GM19452 (cell line): ENCODE results near the gene TYMS.

ENCODE experiments used
- ATAC-seq: cut with Tn5 transposase; IDR thresholded peaks from one replicate; pipeline ENCODE4 v1.9.1; 2021; ENCODE audit not compliant: unreplicated experiment

Gene TYMS

DNA sequence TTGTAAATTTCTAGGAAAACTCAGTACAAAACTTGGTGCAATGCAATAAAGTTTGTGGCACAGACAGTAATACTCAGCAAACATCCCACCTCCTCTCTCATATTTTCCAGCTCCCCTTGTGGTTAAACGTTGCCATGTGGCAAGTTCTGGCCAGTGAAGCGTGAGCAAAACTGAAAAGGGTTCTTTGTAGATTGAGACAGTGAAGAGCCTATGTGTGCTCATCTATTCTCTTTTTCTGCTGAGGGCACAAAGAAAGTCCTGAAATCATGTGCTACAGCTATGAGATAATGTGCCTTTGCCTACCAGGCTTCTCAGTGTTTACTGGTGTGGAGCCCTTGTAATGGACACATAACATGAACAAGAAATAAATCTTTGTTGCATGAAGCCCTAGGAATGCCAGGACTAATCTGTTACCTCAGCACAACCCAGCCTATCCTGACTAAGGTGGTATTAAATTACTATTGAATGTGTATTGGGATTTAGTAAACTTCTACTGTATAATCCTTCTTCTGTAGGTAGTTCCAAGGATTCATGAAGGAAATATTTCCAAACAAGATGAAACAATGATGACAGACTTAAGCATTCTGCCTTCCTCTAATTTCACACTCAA lies 13.0 kb upstream of the TYMS start:
- no peak for ATAC-seq

GRCh38 chr18:647304-647703 lies 10.1 kb upstream of the TYMS start:
- no peak for ATAC-seq

GRCh38 chr18:649341-649740 lies 8.1 kb upstream of the TYMS start:
- no peak for ATAC-seq

GRCh38 chr18:650428-650858 lies 7.0 kb upstream of the TYMS start:
- ATAC-seq: peak; percentile 94

GRCh38 chr18:652131-652530 lies 5.3 kb upstream of the TYMS start:
- ATAC-seq: no peak

- ATAC-seq: no peak
Measured at GRCh38 chr18:653512-653911, 3.9 kb upstream of the TYMS start.

DNA sequence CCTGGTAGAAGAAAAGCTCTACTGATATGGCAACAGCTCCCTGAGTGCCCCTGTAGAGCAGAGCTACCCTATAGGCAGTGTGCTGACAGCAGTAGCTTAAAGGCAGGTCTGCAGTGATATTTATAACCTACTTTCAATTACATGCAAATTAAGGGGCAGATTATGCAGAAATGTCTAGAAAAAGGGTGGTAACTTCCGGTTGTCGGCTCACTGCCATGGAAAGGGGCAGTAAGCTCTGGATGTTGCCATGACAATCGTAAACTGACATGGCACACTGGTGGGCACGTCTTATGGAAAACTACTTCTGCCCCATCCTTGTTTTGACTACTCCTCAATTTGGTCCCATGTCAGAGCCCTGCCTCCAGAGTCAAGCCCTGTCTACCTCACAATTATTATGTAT lies 2.9 kb upstream of the TYMS start:
- ATAC-seq: no peak

DNA sequence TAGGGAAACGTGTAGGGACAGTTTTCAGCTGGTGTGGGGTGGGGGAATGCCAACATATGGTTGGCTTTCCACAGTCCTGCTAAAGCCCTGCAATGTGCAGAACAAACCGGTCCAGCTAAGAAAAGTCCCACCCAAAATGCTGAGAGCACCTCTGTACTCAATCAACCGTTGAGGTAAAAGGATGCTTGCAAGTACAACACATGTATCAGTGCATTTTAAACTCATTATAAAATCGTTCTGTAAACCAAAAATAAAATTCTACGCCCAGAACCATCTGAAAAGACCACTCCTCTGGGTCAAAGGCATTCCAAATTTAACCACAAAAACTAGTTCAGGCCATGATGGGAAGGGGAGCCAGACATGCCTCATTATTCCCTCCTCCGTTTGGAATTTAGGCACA lies 2.0 kb upstream of the TYMS start:
- no peak for ATAC-seq

GRCh38 chr18:658001-658946 lies 821 bp downstream of the TYMS start:
- ATAC-seq: peak; percentile 56

- ATAC-seq: no peak
Measured at GRCh38 chr18:658947-659533, 1.6 kb downstream of the TYMS start.

- no peak for ATAC-seq
Measured at GRCh38 chr18:659597-659996, 2.1 kb downstream of the TYMS start.

- ATAC-seq: no peak
Measured at GRCh38 chr18:662197-662596, 4.7 kb downstream of the TYMS start.

- no peak for ATAC-seq
Measured at GRCh38 chr18:666177-666576, 8.7 kb downstream of the TYMS start.

DNA sequence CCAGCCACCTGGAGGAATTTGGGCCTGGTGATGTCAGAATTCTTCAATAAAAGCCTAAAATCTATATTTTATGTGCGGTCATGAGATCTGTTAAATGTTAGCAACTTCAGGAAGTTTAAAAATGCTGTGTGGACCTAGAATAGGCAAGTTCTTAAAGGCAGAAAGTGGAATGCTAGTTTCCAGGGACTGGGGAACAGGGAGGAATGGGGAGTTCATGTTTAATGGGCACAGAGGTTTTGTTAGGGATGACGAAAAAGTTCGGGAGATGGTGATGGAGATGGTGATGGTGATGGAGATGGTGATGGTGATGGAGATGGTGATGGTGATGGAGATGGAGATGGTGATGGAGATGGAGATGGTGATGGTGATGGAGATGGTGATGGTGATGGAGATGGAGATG lies 9.2 kb downstream of the TYMS start:
- ATAC-seq: no peak

GRCh38 chr18:668260-668659 lies 10.8 kb downstream of the TYMS start:
- ATAC-seq: no peak

DNA sequence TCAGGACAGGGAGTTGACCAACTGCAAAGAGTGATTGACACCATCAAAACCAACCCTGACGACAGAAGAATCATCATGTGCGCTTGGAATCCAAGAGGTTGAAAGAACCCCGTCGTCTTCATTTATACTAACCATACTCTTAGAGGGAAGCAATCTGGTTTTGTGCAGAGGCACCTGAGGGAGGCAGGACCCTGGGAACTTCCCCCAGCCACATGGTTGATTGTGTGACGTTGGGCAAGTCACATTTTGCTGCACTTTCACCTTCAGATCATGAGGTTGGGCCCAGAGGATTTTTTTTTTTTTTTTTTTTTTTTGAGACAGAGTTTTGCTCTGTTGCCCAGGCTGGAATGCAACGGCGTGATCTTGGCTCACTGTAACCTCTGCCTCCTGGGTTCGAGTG lies 11.6 kb downstream of the TYMS start:
- ATAC-seq: no peak

GRCh38 chr18:670522-670921 lies 13.1 kb downstream of the TYMS start:
- ATAC-seq: no peak

DNA sequence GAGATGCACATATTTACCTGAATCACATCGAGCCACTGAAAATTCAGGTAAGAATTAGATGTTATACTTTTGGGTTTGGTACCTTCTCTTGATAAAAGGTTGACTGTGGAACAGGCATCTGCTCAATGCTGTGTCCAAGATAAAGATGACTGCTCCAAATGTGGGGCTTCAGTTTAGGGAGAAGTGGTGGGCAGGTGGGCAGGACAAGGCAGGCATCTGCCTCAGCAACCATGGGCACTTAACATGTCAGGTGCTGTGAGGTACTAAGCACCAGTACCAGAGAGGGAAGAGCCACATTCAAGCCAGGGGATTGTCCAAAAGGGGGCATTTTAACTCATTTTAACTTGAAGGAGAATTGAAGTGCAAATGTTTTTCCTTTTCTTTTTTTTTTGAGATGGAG lies 14.0 kb downstream of the TYMS start:
- ATAC-seq: no peak

GRCh38 chr18:673317-673716 lies 15.9 kb downstream of the TYMS start:
- ATAC-seq: no peak

DNA sequence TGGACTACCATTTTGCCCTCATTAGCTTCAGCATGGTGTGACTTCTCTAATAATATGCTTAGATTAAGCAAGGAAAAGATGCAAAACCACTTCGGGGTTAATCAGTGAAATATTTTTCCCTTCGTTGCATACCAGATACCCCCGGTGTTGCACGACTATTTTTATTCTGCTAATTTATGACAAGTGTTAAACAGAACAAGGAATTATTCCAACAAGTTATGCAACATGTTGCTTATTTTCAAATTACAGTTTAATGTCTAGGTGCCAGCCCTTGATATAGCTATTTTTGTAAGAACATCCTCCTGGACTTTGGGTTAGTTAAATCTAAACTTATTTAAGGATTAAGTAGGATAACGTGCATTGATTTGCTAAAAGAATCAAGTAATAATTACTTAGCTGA lies 16.3 kb downstream of the TYMS start:
- ATAC-seq: no peak

DNA sequence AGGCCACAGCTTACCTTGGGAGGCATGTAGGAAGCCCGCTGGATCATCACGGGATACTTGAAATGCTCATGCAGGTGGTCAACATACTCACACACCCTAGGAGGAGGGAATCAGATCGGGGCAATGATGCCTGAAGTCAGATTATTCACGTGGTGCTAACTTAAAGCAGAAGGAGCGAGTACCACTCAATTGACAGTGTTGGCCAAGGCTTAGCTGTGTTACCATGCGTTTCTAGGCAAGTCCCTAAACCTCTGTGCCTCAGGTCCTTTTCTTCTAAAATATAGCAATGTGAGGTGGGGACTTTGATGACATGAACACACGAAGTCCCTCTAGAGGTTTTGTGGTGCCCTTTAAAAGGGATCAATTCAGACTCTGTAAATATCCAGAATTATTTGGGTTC lies 17.9 kb downstream of the TYMS start:
- ATAC-seq: no peak

DNA sequence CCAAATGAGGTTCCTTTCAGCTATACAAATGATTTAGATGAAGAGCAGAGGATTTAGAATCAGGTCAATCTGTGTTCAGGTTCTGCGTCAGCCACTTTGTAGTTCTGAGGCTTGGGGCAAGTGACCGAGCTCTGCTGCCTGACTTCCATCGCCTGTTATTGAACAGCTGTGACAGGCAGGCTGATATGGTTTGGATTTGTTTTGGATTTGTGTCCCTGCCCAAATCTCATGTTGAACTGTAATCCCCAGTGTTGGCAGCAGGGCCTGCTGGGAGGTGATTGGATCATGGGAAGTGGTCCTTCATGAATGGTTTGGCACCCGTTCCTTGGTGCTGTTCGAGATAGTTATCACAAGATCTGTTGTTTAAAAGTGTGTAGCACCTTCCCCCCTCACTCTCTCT lies 18.6 kb downstream of the TYMS start:
- ATAC-seq: no peak
